LNCaP clone FGC (cell line): ENCODE results near the gene CDC42EP3.

Experiments
- DNase-seq: peaks from one replicate; pipeline ENCODE4 v3.0.0-alpha.2; 2011; ENCODE audit warnings: low read depth
- H3K4me3 ChIP-seq: 2 replicates; pipeline ENCODE4 v1.5.1; 2011; ENCODE audit warnings: mild to moderate bottlenecking, low read depth, low read length, control low read depth
- TF ChIP-seq, protein P1 (sequence below): IDR thresholded peaks from 2 replicates; pipeline ENCODE4 v1.5.1; 2012; ENCODE audit warnings: mild to moderate bottlenecking; ENCODE audit not compliant: control insufficient read depth, insufficient read depth; ENCODE audit errors: extremely low read depth

Gene CDC42EP3

DNA sequence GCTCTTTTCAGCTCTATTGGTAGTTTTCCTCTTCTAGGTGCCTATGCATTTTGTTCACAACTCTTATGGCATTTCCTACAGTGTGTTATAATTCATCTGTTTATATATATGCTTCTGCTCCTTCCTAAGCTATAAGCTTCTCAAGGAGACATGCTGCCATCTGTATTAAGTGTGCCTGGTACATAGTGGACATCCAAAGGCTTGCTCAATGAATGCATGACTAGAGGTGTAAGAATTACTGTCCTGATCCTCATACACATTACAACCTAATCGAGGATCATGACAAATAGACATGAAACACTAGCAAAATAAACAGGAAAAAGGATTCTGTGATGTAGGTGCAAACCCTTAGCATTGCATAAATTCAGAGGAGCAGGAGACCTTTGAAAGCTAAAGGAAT is 50.2 kb downstream of the CDC42EP3 start:
- H3K4me3 ChIP-seq: no peak overlapping the region
- TF ChIP-seq, protein P1, sequence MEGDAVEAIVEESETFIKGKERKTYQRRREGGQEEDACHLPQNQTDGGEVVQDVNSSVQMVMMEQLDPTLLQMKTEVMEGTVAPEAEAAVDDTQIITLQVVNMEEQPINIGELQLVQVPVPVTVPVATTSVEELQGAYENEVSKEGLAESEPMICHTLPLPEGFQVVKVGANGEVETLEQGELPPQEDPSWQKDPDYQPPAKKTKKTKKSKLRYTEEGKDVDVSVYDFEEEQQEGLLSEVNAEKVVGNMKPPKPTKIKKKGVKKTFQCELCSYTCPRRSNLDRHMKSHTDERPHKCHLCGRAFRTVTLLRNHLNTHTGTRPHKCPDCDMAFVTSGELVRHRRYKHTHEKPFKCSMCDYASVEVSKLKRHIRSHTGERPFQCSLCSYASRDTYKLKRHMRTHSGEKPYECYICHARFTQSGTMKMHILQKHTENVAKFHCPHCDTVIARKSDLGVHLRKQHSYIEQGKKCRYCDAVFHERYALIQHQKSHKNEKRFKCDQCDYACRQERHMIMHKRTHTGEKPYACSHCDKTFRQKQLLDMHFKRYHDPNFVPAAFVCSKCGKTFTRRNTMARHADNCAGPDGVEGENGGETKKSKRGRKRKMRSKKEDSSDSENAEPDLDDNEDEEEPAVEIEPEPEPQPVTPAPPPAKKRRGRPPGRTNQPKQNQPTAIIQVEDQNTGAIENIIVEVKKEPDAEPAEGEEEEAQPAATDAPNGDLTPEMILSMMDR: no peak
- no peak for DNase-seq

- no peak overlapping the region for H3K4me3 ChIP-seq
- no peak for DNase-seq
- TF ChIP-seq, protein P1: no peak
Observed at GRCh38 chr2:37619959-37620300, 51.5 kb downstream of the CDC42EP3 start.

- DNase-seq: no peak
- H3K4me3 ChIP-seq: no peak overlapping the region
- TF ChIP-seq, protein P1: no peak
Observed at GRCh38 chr2:37619230-37619958, 52.0 kb downstream of the CDC42EP3 start.

DNA sequence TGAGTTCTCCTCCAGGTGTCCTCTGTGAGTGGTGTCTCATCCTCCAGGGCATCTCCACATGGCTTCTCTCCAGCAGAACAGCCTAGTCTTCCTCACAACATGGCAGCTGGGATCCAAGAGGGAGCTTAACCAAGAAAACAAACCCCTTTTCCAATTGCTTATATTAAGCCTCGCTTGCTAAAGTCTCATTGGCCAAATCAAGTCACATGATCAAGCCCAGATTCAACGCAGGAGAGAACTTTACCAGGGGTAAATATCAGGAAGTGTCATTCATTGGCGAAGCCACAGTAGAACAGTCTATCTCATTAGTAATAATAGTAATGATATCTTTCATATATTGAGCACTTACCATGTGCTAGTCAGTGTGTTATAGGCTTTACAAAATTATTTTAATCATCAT is 53.1 kb downstream of the CDC42EP3 start:
- TF ChIP-seq, protein P1: no peak
- no peak overlapping the region for H3K4me3 ChIP-seq
- DNase-seq: no peak

DNA sequence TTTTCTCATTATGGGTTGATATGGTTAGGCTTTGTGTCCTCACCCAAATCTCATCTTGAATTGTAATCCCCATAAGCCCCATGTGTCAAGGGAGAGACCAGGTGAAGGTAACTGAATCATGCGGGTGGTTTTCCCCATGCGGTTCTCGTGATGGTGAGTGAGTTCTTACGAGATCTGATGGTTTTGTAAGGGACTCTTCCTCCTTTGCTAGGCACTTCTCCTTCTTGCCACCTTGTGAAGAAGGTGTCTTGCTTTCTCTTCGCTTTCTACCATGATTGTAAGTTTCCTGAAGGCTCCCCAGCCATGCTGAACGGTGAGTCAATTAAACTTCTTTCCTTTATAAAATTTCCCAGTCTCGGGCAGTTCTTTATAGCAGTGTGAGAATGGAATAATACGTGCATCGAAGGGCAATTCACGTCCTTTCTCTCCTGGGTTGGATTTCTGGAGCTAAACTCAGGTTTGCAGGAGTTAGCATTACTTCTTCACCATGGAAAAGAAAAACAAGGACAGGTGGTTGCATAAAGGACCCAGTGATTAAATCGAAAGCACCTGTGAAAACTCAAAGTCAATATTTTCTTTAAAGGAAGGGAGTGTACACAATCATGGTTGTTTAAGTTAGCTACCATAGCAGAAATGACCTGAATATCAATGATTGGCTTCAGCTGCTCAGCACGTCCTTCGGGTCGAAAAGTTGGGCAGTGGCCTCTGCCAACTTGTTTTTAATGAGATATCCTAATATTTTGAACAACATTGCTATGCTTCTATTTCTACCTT is 54.1 kb downstream of the CDC42EP3 start:
- no peak for DNase-seq
- H3K4me3 ChIP-seq: no peak overlapping the region
- TF ChIP-seq, protein P1: no peak

DNA sequence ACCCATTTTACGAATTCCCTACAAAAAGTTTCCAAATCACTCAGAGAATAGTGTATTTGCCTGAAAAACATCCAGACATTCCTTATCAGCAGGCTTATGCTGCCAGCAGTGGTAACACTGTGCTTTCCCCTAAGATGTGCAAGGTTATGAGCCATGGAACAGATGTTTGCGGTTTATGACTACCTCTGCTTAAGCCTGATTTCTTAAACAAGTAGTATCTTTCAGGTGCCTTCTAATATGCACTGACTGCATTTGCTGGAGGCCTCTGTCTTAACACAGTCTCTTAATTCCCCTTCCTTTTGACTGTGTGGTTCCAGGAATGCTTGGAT is 54.8 kb downstream of the CDC42EP3 start:
- TF ChIP-seq, protein P1: no peak
- DNase-seq: no peak

More for the DNA sequence above, 54.8 kb downstream of the CDC42EP3 start:
- no peak overlapping the region for H3K4me3 ChIP-seq
